Muscle layer of colon (tissue), 2 donors: ENCODE results near the gene HBE1.

Experiments
- H3K27ac ChIP-seq: one replicate; pipeline ENCODE4 v1.7.0; 2013; ENCODE audit warnings: low read depth, mild to moderate bottlenecking, low read length, moderate library complexity
- H3K27me3 ChIP-seq, 2 donors: one replicate each; pipeline ENCODE4 v1.7.0; 2013; ENCODE audit warnings: low read length in 2 of 2, mild to moderate bottlenecking in 2 of 2; ENCODE audit not compliant: insufficient read depth in 2 of 2, control insufficient read depth in 1 of 2
- H3K36me3 ChIP-seq: one replicate; pipeline ENCODE4 v1.7.0; 2013; ENCODE audit warnings: mild to moderate bottlenecking, low read length; ENCODE audit not compliant: insufficient read depth
- H3K4me1 ChIP-seq: one replicate; pipeline ENCODE4 v1.7.0; 2013; ENCODE audit warnings: mild to moderate bottlenecking, low read length; ENCODE audit not compliant: insufficient read depth
- H3K4me3 ChIP-seq, 2 donors: one replicate each; pipeline ENCODE4 v1.7.0; 2013; ENCODE audit warnings: low read length in 2 of 2, low read depth in 1 of 2, mild to moderate bottlenecking in 1 of 2, moderate library complexity in 1 of 2
- H3K9ac ChIP-seq: one replicate; pipeline ENCODE4 v1.7.0; 2013; ENCODE audit warnings: low read length
- H3K9me3 ChIP-seq: one replicate; pipeline ENCODE4 v1.7.0; 2013; ENCODE audit warnings: mild to moderate bottlenecking, low read length
- donor health status: abdominal sarcoma.
- donor health status: Adenocarcinoma of cecum.

HBE1 gene

GRCh38 chr11:5240056-5240455 lies 29.7 kb downstream of the HBE1 start:
- no peak overlapping the region for H3K27ac ChIP-seq
- no peaks in the 10 kb centered on the region for H3K36me3 ChIP-seq
- no peaks in the 10 kb centered on the region for H3K4me1 ChIP-seq
- H3K4me3 ChIP-seq = no peak overlapping the region
- H3K27me3 ChIP-seq = no peaks in the 10 kb centered on the region
- H3K9ac ChIP-seq = no peak overlapping the region
- no peaks in the 10 kb centered on the region for H3K9me3 ChIP-seq

- Histone ChIP-seq H3K4me1 (no peaks in the 10 kb centered on the region), H3K9ac (no peak overlapping the region), H3K27ac (no peak overlapping the region), H3K27me3 (no peaks in the 10 kb centered on the region), H3K9me3 (no peaks in the 10 kb centered on the region), H3K36me3 (no peaks in the 10 kb centered on the region), H3K4me3 (no peak overlapping the region)
Measured at GRCh38 chr11:5239046-5239445, 30.7 kb downstream of the HBE1 start.

- no peaks in the 10 kb centered on the region for H3K9me3 ChIP-seq
- H3K4me1 ChIP-seq = no peaks in the 10 kb centered on the region
- H3K27ac ChIP-seq = no peak overlapping the region
- H3K9ac ChIP-seq = no peak overlapping the region
- no peak overlapping the region for H3K4me3 ChIP-seq
- H3K27me3 ChIP-seq = no peaks in the 10 kb centered on the region
- no peaks in the 10 kb centered on the region for H3K36me3 ChIP-seq
Measured at GRCh38 chr11:5238486-5238885, 31.3 kb downstream of the HBE1 start.

GRCh38 chr11:5237420-5237819 lies 32.3 kb downstream of the HBE1 start:
- H3K27me3 ChIP-seq = no peaks in the 10 kb centered on the region
- no peak overlapping the region for H3K9ac ChIP-seq
- no peaks in the 10 kb centered on the region for H3K36me3 ChIP-seq
- no peak overlapping the region for H3K4me3 ChIP-seq
- no peaks in the 10 kb centered on the region for H3K9me3 ChIP-seq
- no peak overlapping the region for H3K27ac ChIP-seq
- no peaks in the 10 kb centered on the region for H3K4me1 ChIP-seq

- H3K27ac ChIP-seq = no peak overlapping the region
- H3K27me3 ChIP-seq = no peaks in the 10 kb centered on the region
- no peak overlapping the region for H3K9ac ChIP-seq
- no peak overlapping the region for H3K4me3 ChIP-seq
- no peaks in the 10 kb centered on the region for H3K9me3 ChIP-seq
- no peaks in the 10 kb centered on the region for H3K4me1 ChIP-seq
- no peaks in the 10 kb centered on the region for H3K36me3 ChIP-seq
Measured at GRCh38 chr11:5235364-5236095, 34.2 kb downstream of the HBE1 start.

- no peaks in the 10 kb centered on the region for H3K36me3 ChIP-seq
- H3K4me3 ChIP-seq = no peak within 1 kb of the TSS
- H3K9ac ChIP-seq = no peak within 1 kb of the TSS
- no peak within 1 kb of the TSS for H3K27ac ChIP-seq
- no peaks in the 10 kb centered on the region for H3K27me3 ChIP-seq
- H3K9me3 ChIP-seq = no peaks in the 10 kb centered on the region
- no peaks in the 10 kb centered on the region for H3K4me1 ChIP-seq
Measured at GRCh38 chr11:5234381-5234834, 35.3 kb downstream of the HBE1 start, which contains the start of gene HBD. TSS of gene HBD (minus strand) at chr11:5234483. CDS start at chr11:5234433, 50 bp downstream.

GRCh38 chr11:5233307-5233706 lies 36.4 kb downstream of the HBE1 start:
- Histone ChIP-seq H3K27me3 (no peaks in the 10 kb centered on the region), H3K9ac (no peak overlapping the region), H3K4me3 (no peak overlapping the region), H3K4me1 (no peaks in the 10 kb centered on the region), H3K36me3 (no peaks in the 10 kb centered on the region), H3K9me3 (no peaks in the 10 kb centered on the region), H3K27ac (no peak overlapping the region)

- no peaks in the 10 kb centered on the region for H3K27me3 ChIP-seq
- H3K4me3 ChIP-seq = no peak overlapping the region
- H3K9ac ChIP-seq = no peak overlapping the region
- H3K27ac ChIP-seq = no peak overlapping the region
- no peaks in the 10 kb centered on the region for H3K4me1 ChIP-seq
- no peaks in the 10 kb centered on the region for H3K36me3 ChIP-seq
- no peaks in the 10 kb centered on the region for H3K9me3 ChIP-seq
Measured at GRCh38 chr11:5232821-5233220, 36.9 kb downstream of the HBE1 start.

GRCh38 chr11:5232176-5232575 lies 37.6 kb downstream of the HBE1 start:
- no peak overlapping the region for H3K9ac ChIP-seq
- H3K36me3 ChIP-seq = no peaks in the 10 kb centered on the region
- no peak overlapping the region for H3K27ac ChIP-seq
- H3K9me3 ChIP-seq = no peaks in the 10 kb centered on the region
- no peaks in the 10 kb centered on the region for H3K27me3 ChIP-seq
- no peaks in the 10 kb centered on the region for H3K4me1 ChIP-seq
- H3K4me3 ChIP-seq = no peak overlapping the region

- Histone ChIP-seq H3K9me3 (no peaks in the 10 kb centered on the region), H3K9ac (no peak overlapping the region), H3K27ac (no peak overlapping the region), H3K4me1 (no peaks in the 10 kb centered on the region), H3K4me3 (no peak overlapping the region), H3K27me3 (no peaks in the 10 kb centered on the region), H3K36me3 (no peaks in the 10 kb centered on the region)
Measured at GRCh38 chr11:5231111-5231510, 38.6 kb downstream of the HBE1 start.

GRCh38 chr11:5230266-5230665 lies 39.5 kb downstream of the HBE1 start:
- Histone ChIP-seq H3K27me3 (no peaks in the 10 kb centered on the region), H3K36me3 (no peaks in the 10 kb centered on the region), H3K4me3 (no peak overlapping the region), H3K9ac (no peak overlapping the region), H3K4me1 (no peaks in the 10 kb centered on the region), H3K9me3 (no peaks in the 10 kb centered on the region), H3K27ac (no peak overlapping the region)

- H3K9me3 ChIP-seq = no peaks in the 10 kb centered on the region
- no peak overlapping the region for H3K9ac ChIP-seq
- no peak overlapping the region for H3K4me3 ChIP-seq
- no peaks in the 10 kb centered on the region for H3K4me1 ChIP-seq
- H3K27me3 ChIP-seq = no peaks in the 10 kb centered on the region
- H3K36me3 ChIP-seq = no peaks in the 10 kb centered on the region
- no peak overlapping the region for H3K27ac ChIP-seq
Measured at GRCh38 chr11:5229796-5230195, 39.9 kb downstream of the HBE1 start.
